ENCODE results near the gene ABI3BP. TPM values are rescaled to one million over a fixed set of nuclear protein-coding genes. Genes with fewer than 3 reads are reported as not detected.
"Not testable (repeated sequence)": the region's sequence is repeated elsewhere in the genome, so short reads cannot be mapped to it uniquely, and the experiment has no call there.

ABI3BP gene
- total RNA-seq, 2 donors from 2014 or later: 16.4 to 34.6 TPM

- no peak overlapping the region for H3K9ac ChIP-seq (ENCODE audit: low read depth in 2 of 2, low read length in 2 of 2)
- H3K4me1 ChIP-seq: no peaks in the 10 kb centered on the region
- H3K27ac ChIP-seq: no peak overlapping the region
- no peaks in the 10 kb centered on the region for H3K9me3 ChIP-seq
- no peak overlapping the region for H3K4me3 ChIP-seq
- no peaks in the 10 kb centered on the region for H3K27me3 ChIP-seq
- no peak for TF ChIP-seq CTCF (IDR thresholded peaks at IDR 0.05)
- DNase-seq: no peak
- intact Hi-C loops (cut with DNase I): no loop called here
- no peaks in the 10 kb centered on the region for H3K36me3 ChIP-seq
Measured at GRCh38 chr3:101020351-101021015, 27.3 kb upstream of the ABI3BP start.

GRCh38 chr3:101017017-101017416, 23.8 kb upstream of the ABI3BP start:
- Histone ChIP-seq H3K4me3 (no peak overlapping the region), H3K27me3 (no peaks in the 10 kb centered on the region), H3K4me1 (no peaks in the 10 kb centered on the region), H3K9ac (ENCODE audit: low read depth in 2 of 2, low read length in 2 of 2) (no peak overlapping the region), H3K27ac (no peak overlapping the region), H3K9me3 (no peaks in the 10 kb centered on the region), H3K36me3 (no peaks in the 10 kb centered on the region)
- intact Hi-C loops (cut with DNase I): no loop called here
- DNase-seq: no peak
- TF ChIP-seq CTCF (IDR thresholded peaks at IDR 0.05): no peak

- H3K36me3 ChIP-seq; H3K27me3 ChIP-seq; DNase-seq; H3K9ac ChIP-seq (ENCODE audit: low read depth in 2 of 2, low read length in 2 of 2); H3K9me3 ChIP-seq; H3K4me3 ChIP-seq; intact Hi-C loops (cut with DNase I); H3K27ac ChIP-seq; H3K4me1 ChIP-seq: not testable (repeated sequence)
Measured at GRCh38 chr3:101012312-101012711, 19.1 kb upstream of the ABI3BP start.

- no peak for DNase-seq
- Histone ChIP-seq H3K4me3 (no peak overlapping the region), H3K9me3 (no peaks in the 10 kb centered on the region), H3K36me3 (no peaks in the 10 kb centered on the region), H3K4me1 (no peaks in the 10 kb centered on the region), H3K9ac (ENCODE audit: low read depth in 2 of 2, low read length in 2 of 2) (no peak overlapping the region), H3K27ac (no peak overlapping the region), H3K27me3 (no peaks in the 10 kb centered on the region)
- no peak for TF ChIP-seq CTCF (IDR thresholded peaks at IDR 0.05)
- intact Hi-C loops (cut with DNase I): no loop called here
Measured at GRCh38 chr3:101011136-101011535, 17.9 kb upstream of the ABI3BP start.

- no peaks in the 10 kb centered on the region for H3K27me3 ChIP-seq
- no peaks in the 10 kb centered on the region for H3K9me3 ChIP-seq
- no peak overlapping the region for H3K27ac ChIP-seq
- no peaks in the 10 kb centered on the region for H3K36me3 ChIP-seq
- no peak for TF ChIP-seq CTCF (IDR thresholded peaks at IDR 0.05)
- no peak for DNase-seq
- H3K4me3 ChIP-seq: no peak overlapping the region
- no peak overlapping the region for H3K9ac ChIP-seq (ENCODE audit: low read depth in 2 of 2, low read length in 2 of 2)
- no peaks in the 10 kb centered on the region for H3K4me1 ChIP-seq
- intact Hi-C loops (cut with DNase I): no loop called here
Measured at GRCh38 chr3:101010296-101010695, 17.1 kb upstream of the ABI3BP start.

GRCh38 chr3:101009386-101009785, 16.2 kb upstream of the ABI3BP start:
- H3K9me3 ChIP-seq: no peaks in the 10 kb centered on the region
- H3K27ac ChIP-seq: no peak overlapping the region
- DNase-seq: no peak
- H3K4me1 ChIP-seq: no peaks in the 10 kb centered on the region
- no peaks in the 10 kb centered on the region for H3K27me3 ChIP-seq
- intact Hi-C loops (cut with DNase I): no loop called here
- H3K36me3 ChIP-seq: no peaks in the 10 kb centered on the region
- no peak for TF ChIP-seq CTCF (IDR thresholded peaks at IDR 0.05)
- no peak overlapping the region for H3K9ac ChIP-seq (ENCODE audit: low read depth in 2 of 2, low read length in 2 of 2)
- no peak overlapping the region for H3K4me3 ChIP-seq

Measured in colonic mucosa (tissue), 4 donors.